OCI-M2 (cell line): ENCODE data around the gene EXOC3L4.
"Not testable (repeated sequence)": the region's sequence is repeated elsewhere in the genome, so short reads cannot be mapped to it uniquely, and the experiment has no call there.

Experiments
- DNase-seq: peaks from one replicate; lab custom pipeline; 2025; ENCODE audit not compliant: unreplicated experiment; lab: John Stamatoyannopoulos, UW

EXOC3L4 gene

GRCh38 chr14:103146141-103146709 is 51.7 kb downstream of the EXOC3L4 start:
- DNase-seq = no peak

GRCh38 chr14:103149351-103150237 is 55.1 kb downstream of the EXOC3L4 start:
- DNase-seq = no peak

- DNase-seq = no peak
Measured at GRCh38 chr14:103151270-103151945, 56.9 kb downstream of the EXOC3L4 start.

GRCh38 chr14:103155010-103155409 is 60.5 kb downstream of the EXOC3L4 start:
- DNase-seq = no peak

- DNase-seq = not testable (repeated sequence)
Measured at GRCh38 chr14:103155416-103155815, 60.9 kb downstream of the EXOC3L4 start.

- DNase-seq = no peak
Measured at GRCh38 chr14:103155826-103156394, 61.4 kb downstream of the EXOC3L4 start.

- no peak for DNase-seq
Measured at GRCh38 chr14:103156651-103157378, 62.3 kb downstream of the EXOC3L4 start.

- no peak for DNase-seq
Measured at GRCh38 chr14:103157969-103158368, 63.4 kb downstream of the EXOC3L4 start.

- no peak for DNase-seq
Measured at GRCh38 chr14:103158688-103159087, 64.2 kb downstream of the EXOC3L4 start.
